ENCODE measurements around the gene FGF14. TPM values are rescaled to one million over a fixed set of nuclear protein-coding genes. Genes with fewer than 3 reads are reported as not detected.

FGF14 gene
- total RNA-seq, 4 donors from 2014 or later, result 0.28 to 2.3 (median 0.35) TPM; not detected in 1

DNA sequence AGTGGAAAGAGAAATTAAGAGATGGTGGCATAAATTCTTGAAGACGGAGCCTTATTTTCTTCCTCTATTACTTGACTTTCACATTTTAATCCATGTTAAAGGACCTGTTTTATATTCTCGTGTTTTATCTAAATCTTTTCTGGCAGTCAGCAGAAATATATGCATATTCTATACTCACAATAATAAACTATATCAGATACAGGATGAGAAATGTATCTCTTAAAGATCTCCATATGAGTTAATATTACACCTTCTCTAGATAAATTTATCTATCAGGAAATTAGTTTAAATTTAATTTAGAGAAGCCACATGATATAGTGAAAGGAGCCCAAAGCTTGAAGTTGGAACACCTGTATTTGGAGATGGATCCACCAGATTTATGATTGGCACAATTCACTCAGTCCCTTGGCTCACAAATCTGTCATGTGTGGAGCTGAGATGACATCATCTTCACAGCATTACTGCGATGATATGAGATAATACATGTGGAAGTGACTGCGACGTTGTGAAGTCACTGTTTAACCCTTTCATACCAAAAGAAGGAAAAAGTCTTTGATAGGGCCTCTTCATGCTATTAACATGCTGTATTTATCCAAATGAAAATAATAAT lies 216.4 kb downstream of the FGF14 start:
- H3K27ac ChIP-seq, result no peak overlapping the region
- TF ChIP-seq POLR2A (IDR thresholded peaks at IDR 0.05), result no peak
- TF ChIP-seq, protein P1, sequence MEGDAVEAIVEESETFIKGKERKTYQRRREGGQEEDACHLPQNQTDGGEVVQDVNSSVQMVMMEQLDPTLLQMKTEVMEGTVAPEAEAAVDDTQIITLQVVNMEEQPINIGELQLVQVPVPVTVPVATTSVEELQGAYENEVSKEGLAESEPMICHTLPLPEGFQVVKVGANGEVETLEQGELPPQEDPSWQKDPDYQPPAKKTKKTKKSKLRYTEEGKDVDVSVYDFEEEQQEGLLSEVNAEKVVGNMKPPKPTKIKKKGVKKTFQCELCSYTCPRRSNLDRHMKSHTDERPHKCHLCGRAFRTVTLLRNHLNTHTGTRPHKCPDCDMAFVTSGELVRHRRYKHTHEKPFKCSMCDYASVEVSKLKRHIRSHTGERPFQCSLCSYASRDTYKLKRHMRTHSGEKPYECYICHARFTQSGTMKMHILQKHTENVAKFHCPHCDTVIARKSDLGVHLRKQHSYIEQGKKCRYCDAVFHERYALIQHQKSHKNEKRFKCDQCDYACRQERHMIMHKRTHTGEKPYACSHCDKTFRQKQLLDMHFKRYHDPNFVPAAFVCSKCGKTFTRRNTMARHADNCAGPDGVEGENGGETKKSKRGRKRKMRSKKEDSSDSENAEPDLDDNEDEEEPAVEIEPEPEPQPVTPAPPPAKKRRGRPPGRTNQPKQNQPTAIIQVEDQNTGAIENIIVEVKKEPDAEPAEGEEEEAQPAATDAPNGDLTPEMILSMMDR (IDR thresholded peaks at IDR 0.05), result no peak
- no peaks in the 10 kb centered on the region for H3K4me1 ChIP-seq
- H3K4me3 ChIP-seq, result no peak overlapping the region
- H3K27me3 ChIP-seq, result no peaks in the 10 kb centered on the region
- no peaks in the 10 kb centered on the region for H3K9me3 ChIP-seq
- DNase-seq, result no peak
- no peaks in the 10 kb centered on the region for H3K36me3 ChIP-seq

DNA sequence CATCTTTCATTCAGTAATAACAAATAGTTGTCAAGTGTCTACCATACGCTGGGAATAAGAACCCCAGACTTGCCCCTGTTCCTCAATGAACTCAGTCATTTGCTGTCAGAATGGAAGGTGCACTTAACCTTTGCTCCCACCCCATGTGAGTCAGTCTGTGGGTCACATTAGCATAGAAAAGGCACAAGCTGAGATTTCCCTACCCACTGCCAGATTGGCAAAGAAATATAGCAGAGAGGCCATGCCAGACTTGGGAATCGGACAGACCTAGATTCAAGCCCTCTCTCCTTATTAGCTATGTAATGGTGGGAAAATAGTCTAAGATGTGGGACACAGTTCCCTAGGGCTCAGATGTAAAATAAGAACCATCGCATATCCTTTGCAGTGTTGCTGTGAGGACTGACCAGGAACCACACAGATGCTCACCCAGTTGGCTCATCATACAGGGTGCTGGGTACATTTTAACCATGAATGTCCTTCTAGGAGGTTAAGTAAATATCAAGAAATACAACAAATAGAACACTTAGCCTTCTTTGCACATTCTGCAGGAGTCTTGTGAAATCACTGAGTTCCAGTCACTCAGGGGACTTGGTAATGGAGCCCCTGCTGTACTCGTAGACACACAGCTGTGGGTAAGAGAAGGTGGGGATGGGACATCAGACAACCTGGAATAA lies 218.2 kb downstream of the FGF14 start:
- no peak for TF ChIP-seq POLR2A (IDR thresholded peaks at IDR 0.05)
- TF ChIP-seq, protein P1 (IDR thresholded peaks at IDR 0.05), result no peak
- Histone ChIP-seq H3K4me1 (no peaks in the 10 kb centered on the region), H3K4me3 (no peak overlapping the region), H3K27ac (no peak overlapping the region), H3K36me3 (no peaks in the 10 kb centered on the region), H3K27me3 (no peaks in the 10 kb centered on the region), H3K9me3 (no peaks in the 10 kb centered on the region)
- no peak for DNase-seq

DNA sequence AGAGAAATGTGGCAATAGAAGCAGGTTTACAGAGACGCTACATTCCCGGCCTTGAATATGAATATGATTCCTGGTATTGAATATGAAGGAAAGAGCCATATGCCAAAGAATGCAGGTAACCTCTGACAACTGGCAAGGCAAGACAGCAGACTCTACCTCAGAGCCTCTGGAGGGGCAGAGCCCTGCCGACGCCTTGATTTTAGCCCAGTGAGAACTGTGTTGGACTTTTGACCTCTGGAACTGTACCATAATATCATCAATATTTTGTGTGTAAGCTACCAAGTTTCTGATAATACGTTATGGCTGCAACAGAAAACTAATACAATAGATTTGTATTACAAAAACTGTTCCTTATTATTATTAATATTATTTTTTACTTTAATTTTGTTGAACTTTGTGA lies 219.7 kb downstream of the FGF14 start:
- Histone ChIP-seq H3K9me3 (no peaks in the 10 kb centered on the region), H3K4me3 (no peak overlapping the region), H3K4me1 (no peaks in the 10 kb centered on the region), H3K27me3 (no peaks in the 10 kb centered on the region), H3K36me3 (no peaks in the 10 kb centered on the region), H3K27ac (no peak overlapping the region)
- TF ChIP-seq, protein P1 (IDR thresholded peaks at IDR 0.05), result no peak
- no peak for TF ChIP-seq POLR2A (IDR thresholded peaks at IDR 0.05)
- no peak for DNase-seq

DNA sequence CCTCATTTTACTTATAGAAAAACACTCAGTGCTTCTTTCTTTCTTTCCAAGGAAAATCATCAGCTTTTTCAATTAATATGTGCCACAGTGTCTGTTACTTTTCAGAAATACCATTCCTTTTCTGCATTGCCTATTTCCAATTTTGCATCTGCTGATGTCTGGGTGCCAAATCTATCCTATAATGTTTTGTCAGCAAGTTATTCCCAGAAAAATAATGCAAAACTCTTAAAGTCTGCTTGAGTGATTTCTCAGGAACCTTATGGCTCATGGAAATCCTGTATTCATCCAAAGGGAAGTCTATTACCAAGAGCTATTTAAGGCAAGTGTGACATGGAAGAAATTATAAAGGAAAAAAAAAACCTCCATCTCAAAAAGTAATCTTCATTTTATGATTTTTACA lies 224.4 kb downstream of the FGF14 start:
- Histone ChIP-seq H3K27me3 (no peaks in the 10 kb centered on the region), H3K27ac (no peak overlapping the region), H3K36me3 (no peaks in the 10 kb centered on the region), H3K9me3 (no peaks in the 10 kb centered on the region), H3K4me3 (no peak overlapping the region), H3K4me1 (no peaks in the 10 kb centered on the region)
- TF ChIP-seq, protein P1 (IDR thresholded peaks at IDR 0.05), result no peak
- no peak for TF ChIP-seq POLR2A (IDR thresholded peaks at IDR 0.05)
- no peak for DNase-seq

DNA sequence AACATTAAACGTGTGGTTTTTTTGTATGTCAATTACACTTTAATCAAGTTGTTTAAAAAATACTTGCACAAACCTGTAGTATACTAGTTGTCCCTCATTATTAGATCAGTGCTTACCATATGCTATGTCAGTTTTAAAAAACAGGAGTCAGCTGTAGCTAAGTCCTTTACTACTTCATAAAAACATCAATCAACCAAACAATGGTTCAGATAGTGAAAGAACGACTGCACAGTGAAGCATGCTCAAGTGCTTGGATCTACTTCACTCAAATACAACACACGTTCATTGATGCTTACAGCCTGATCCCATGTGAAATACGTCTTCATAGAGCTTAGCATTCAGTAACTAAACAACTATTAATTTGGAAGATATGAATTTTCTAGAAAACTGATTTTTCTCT lies 225.0 kb downstream of the FGF14 start:
- Histone ChIP-seq H3K4me3 (no peak overlapping the region), H3K4me1 (no peaks in the 10 kb centered on the region), H3K27ac (no peak overlapping the region), H3K36me3 (no peaks in the 10 kb centered on the region), H3K27me3 (no peaks in the 10 kb centered on the region), H3K9me3 (no peaks in the 10 kb centered on the region)
- no peak for DNase-seq
- TF ChIP-seq, protein P1 (IDR thresholded peaks at IDR 0.05), result no peak
- no peak for TF ChIP-seq POLR2A (IDR thresholded peaks at IDR 0.05)

All from Peyer's patch (tissue), 4 donors.